WTC11 (cell line): ENCODE data around the gene TSEN2. TPM values are rescaled to one million over a fixed set of nuclear protein-coding genes. Genes with fewer than 3 reads are reported as not detected.

Source experiments
- ATAC-seq: fragments of 200-7000 bp; cut with Tn5 transposase; 2 replicates; pipeline ENCODE4 v1.10.0; 2021; ENCODE audit warnings: mild to moderate bottlenecking, moderate library complexity
- Bru-seq: library from RNA; stranded (reverse); fragments of 400-500 nt; gene quantifications from one replicate; lab custom pipeline; 2021; lab: Mats Ljungman, UMichigan
- CTCF ChIA-PET: fragments of 300-600 bp; sonication (Branson Sonifier 250); formaldehyde crosslinking; loops from one replicate; lab custom pipeline; 2021; ENCODE audit warnings: antibody characterized with exemption; lab: Charles Lee
- POLR2A ChIA-PET: fragments of 350-600 bp; sonication (Branson Sonifier 250); formaldehyde crosslinking; loops from one replicate; lab custom pipeline; 2021; ENCODE audit warnings: antibody characterized with exemption; lab: Charles Lee
- DNase-seq: peaks from one replicate; pipeline ENCODE4 v3.0.0; 2021; ENCODE audit warnings: low spot score
- H3K27ac Mint-ChIP-seq: 2 replicates; pipeline ENCODE4 v1.8.0; 2021; ENCODE audit warnings: mixed read lengths
- H3K27me3 Mint-ChIP-seq: 2 replicates; pipeline ENCODE4 v1.8.0; 2021; ENCODE audit warnings: low read depth, mild to moderate bottlenecking, moderate library complexity, mixed read lengths
- H3K36me3 Mint-ChIP-seq: 2 replicates; pipeline ENCODE4 v1.8.0; 2021; ENCODE audit warnings: mixed read lengths
- H3K4me1 Mint-ChIP-seq: 2 replicates; pipeline ENCODE4 v1.8.0; 2022; ENCODE audit warnings: mixed read lengths
- H3K4me3 Mint-ChIP-seq: 2 replicates; pipeline ENCODE4 v1.8.0; 2021; ENCODE audit warnings: mild to moderate bottlenecking, moderate library complexity, mixed read lengths
- H3K9me3 Mint-ChIP-seq: 2 replicates; pipeline ENCODE4 v1.8.0; 2021; ENCODE audit warnings: mixed read lengths
- ATF1 ChIP-seq: sonication (generic); formaldehyde crosslinking; IDR thresholded peaks from 2 replicates; pipeline ENCODE4 v1.8.1; 2023; ENCODE audit warnings: mild to moderate bottlenecking, moderate library complexity, missing genetic modification reagents
- EMX1 ChIP-seq: fragments of 250-450 bp; sonication (Bioruptor Pico); IDR thresholded peaks from 2 replicates; pipeline ENCODE4 v1.8.0; 2021; ENCODE audit warnings: mild to moderate bottlenecking
- FOXP1 ChIP-seq: sonication (generic); formaldehyde crosslinking; IDR thresholded peaks from 2 replicates; pipeline ENCODE4 v1.8.0; 2022; ENCODE audit warnings: missing genetic modification reagents, mild to moderate bottlenecking, moderate library complexity, borderline replicate concordance
- GABPB1 ChIP-seq: sonication (generic); formaldehyde crosslinking; IDR thresholded peaks from 2 replicates; pipeline ENCODE4 v1.8.1; 2023; ENCODE audit warnings: mild to moderate bottlenecking, missing genetic modification reagents
- JUN ChIP-seq: sonication (generic); formaldehyde crosslinking; IDR thresholded peaks from 2 replicates; pipeline ENCODE4 v1.8.0; 2023; ENCODE audit warnings: mild to moderate bottlenecking, missing genetic modification reagents
- MYBL2 ChIP-seq: sonication (generic); formaldehyde crosslinking; IDR thresholded peaks from 2 replicates; pipeline ENCODE4 v1.8.1; 2023; ENCODE audit warnings: mild to moderate bottlenecking, moderate library complexity, missing genetic modification reagents
- NFE2L1 ChIP-seq: sonication (generic); formaldehyde crosslinking; IDR thresholded peaks from 2 replicates; pipeline ENCODE4 v1.8.1; 2023; ENCODE audit warnings: missing genetic modification reagents
- SP1 ChIP-seq: sonication (generic); formaldehyde crosslinking; conservative IDR thresholded peaks from 2 replicates; pipeline ENCODE4 v1.8.1; 2022; ENCODE audit warnings: missing genetic modification reagents
- TCF7 ChIP-seq: sonication (generic); formaldehyde crosslinking; IDR thresholded peaks from 2 replicates; pipeline ENCODE4 v1.8.0; 2022; ENCODE audit warnings: mild to moderate bottlenecking, low read depth, missing genetic modification reagents, moderate library complexity
- TEAD4 ChIP-seq: sonication (generic); formaldehyde crosslinking; IDR thresholded peaks from 2 replicates; pipeline ENCODE4 v1.8.0; 2022; ENCODE audit warnings: mild to moderate bottlenecking, missing genetic modification reagents
- TP53 ChIP-seq: sonication (generic); formaldehyde crosslinking; IDR thresholded peaks from 2 replicates; pipeline ENCODE4 v1.8.1; 2023; ENCODE audit warnings: mild to moderate bottlenecking, missing genetic modification reagents
- ZNF138 ChIP-seq: sonication (generic); formaldehyde crosslinking; conservative IDR thresholded peaks from 2 replicates; pipeline ENCODE4 v1.8.1; 2022; ENCODE audit warnings: mild to moderate bottlenecking, moderate library complexity, missing genetic modification reagents
- ZNF219 ChIP-seq: sonication (generic); formaldehyde crosslinking; IDR thresholded peaks from 2 replicates; pipeline ENCODE4 v1.8.0; 2023; ENCODE audit warnings: missing genetic modification reagents, mild to moderate bottlenecking, borderline replicate concordance
- ZNF232 ChIP-seq: sonication (generic); formaldehyde crosslinking; IDR thresholded peaks from 2 replicates; pipeline ENCODE4 v1.8.0; 2022; ENCODE audit warnings: mild to moderate bottlenecking, missing genetic modification reagents
- ZNF396 ChIP-seq: fragments of 250-450 bp; sonication (Bioruptor Pico); IDR thresholded peaks from 2 replicates; pipeline ENCODE4 v1.8.0; 2021; ENCODE audit warnings: mild to moderate bottlenecking, moderate library complexity, borderline replicate concordance
- long read RNA-seq, 3 experiments: library from RNA in 1 of 3; library from capped mRNA in 1 of 3; library from polyadenylated mRNA in 1 of 3; unstranded in 2 of 3; stranded (forward) in 1 of 3; transcript quantifications; one replicate each; pipeline ENCODE4 v2.0.0, GENCODE V29; 2021
- total RNA-seq: library from RNA; stranded (reverse); gene quantifications from 3 replicates; pipeline ENCODE4 v1.2.3, GENCODE V29; 2021
- TF ChIP-seq, protein P1 (sequence below): sonication (generic); formaldehyde crosslinking; IDR thresholded peaks from 2 replicates; pipeline ENCODE4 v1.8.0; 2022; ENCODE audit warnings: mild to moderate bottlenecking, missing genetic modification reagents
- TF ChIP-seq, protein P2 (sequence below): sonication (generic); formaldehyde crosslinking; IDR thresholded peaks from 2 replicates; pipeline ENCODE4 v1.8.0; 2022; ENCODE audit warnings: mild to moderate bottlenecking, missing genetic modification reagents
- TF ChIP-seq, protein P3 (sequence below): fragments of 250-450 bp; sonication (Bioruptor Pico); conservative IDR thresholded peaks from 2 replicates; pipeline ENCODE4 v1.9.0; 2021; ENCODE audit warnings: mild to moderate bottlenecking
- TF ChIP-seq, protein P4 (sequence below): sonication (generic); formaldehyde crosslinking; IDR thresholded peaks from 2 replicates; pipeline ENCODE4 v1.8.0; 2023; ENCODE audit warnings: mild to moderate bottlenecking, missing genetic modification reagents
- TF ChIP-seq, protein P5 (sequence below): fragments of 250-450 bp; sonication (Bioruptor Pico); IDR thresholded peaks from 2 replicates; pipeline ENCODE4 v2.1.2; 2022; ENCODE audit warnings: mild to moderate bottlenecking, moderate library complexity
- TF ChIP-seq, protein P6 (sequence below): sonication (generic); formaldehyde crosslinking; IDR thresholded peaks from 2 replicates; pipeline ENCODE4 v1.8.0; 2022; ENCODE audit warnings: mild to moderate bottlenecking, missing genetic modification reagents
- TF ChIP-seq, protein P7 (sequence below): sonication (generic); formaldehyde crosslinking; IDR thresholded peaks from 2 replicates; pipeline ENCODE4 v1.8.1; 2022; ENCODE audit warnings: mild to moderate bottlenecking, moderate library complexity, missing genetic modification reagents

Gene TSEN2
- total RNA-seq (19.9 to 21.1 TPM (median 20.2 TPM) in 3 replicates), Bru-seq, nascent RNA (percentile 86 among the genes with signal in this experiment)
- long read RNA-seq, experiment 1, partial matches to known transcripts = 15 of 68 reads
- long read RNA-seq, experiment 1, other reads (novel, unspliced or antisense) = 46 of 68 reads
- long read RNA-seq, experiment 2, partial matches to known transcripts = 1 of 9 reads
- long read RNA-seq, experiment 2, other reads (novel, unspliced or antisense) = 6 of 9 reads
- long read RNA-seq, experiment 3, partial matches to known transcripts = 30 of 57 reads
- long read RNA-seq, experiment 3, other reads (novel, unspliced or antisense) = 23 of 57 reads

DNA sequence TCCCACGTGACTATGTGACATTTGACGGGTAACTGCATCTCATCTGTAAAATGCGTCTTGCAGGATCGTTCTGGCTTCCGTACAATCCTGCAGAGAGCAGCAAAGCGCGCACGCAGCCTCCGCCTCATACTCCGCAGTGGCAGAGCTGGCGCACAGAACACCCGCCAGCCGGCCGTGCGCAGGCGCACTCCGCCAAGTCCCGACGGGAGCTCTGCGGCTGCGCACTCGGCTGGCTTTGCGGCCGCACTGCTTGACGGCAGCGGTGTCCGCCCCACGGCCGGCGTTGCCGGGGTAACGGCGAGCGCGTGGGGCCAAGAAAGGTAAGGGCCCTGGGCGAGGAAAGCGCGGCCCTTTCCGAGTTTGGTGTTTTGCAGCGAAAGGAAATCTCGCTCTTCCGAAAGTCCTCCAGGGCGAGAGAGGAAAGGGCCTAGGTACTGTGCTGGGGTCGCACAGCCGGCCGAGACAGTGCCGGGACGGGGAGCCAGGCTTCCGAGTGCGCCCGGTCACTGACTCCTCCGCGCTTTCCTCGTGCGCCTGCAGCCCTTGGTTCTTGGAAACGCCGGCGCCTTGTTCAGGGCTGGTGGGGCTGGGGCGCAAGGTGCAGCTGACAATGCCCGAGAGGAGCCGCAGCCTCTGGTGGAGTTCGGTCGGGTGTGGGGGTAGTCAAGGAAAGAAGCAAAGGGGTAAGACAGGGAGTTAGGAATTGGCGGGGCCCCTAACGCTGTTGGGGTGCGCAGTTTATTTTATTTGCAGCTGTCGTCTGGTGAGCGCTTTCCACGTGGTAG, at the start of gene TSEN2:
Gene TSEN2 (plus strand): TSS at position 283 of the 785 bp plus-strand sequence. CDS start 5,321 bp downstream, outside the sequence.
- peaks cover 27% of the 10 kb centered on the region for H3K4me1 Mint-ChIP-seq
- peaks cover 3% of the 10 kb centered on the region; the same call in 1 of the 2 replicates for H3K36me3 Mint-ChIP-seq
- ATAC-seq (peak; percentile 83), DNase-seq (peak; percentile 93)
- H3K4me3 Mint-ChIP-seq = peak within 1 kb of the TSS; percentile 97
- peak within 1 kb of the TSS; percentile 93 for H3K27ac Mint-ChIP-seq
- H3K27me3 Mint-ChIP-seq = no peaks in the 10 kb centered on the region; the same call in 1 of the 2 replicates
- H3K9me3 Mint-ChIP-seq = no peaks in the 10 kb centered on the region
- CTCF ChIA-PET = interaction anchor here (0.5 to 2.0 kb wide), 6 partner anchors 11 to 309 kb away, joined by 3 to 18 read pairs (median 3); no protein-coding TSS in a partner anchor
- POLR2A ChIA-PET = interaction anchor here (0.6 to 1.0 kb wide), 3 partner anchors 9 to 500 kb away, joined by 3 to 4 read pairs (median 4); no protein-coding TSS in a partner anchor
- TF ChIP-seq TCF7 (CRISPR knock-in tag) (no peak), EMX1 (CRISPR knock-in tag) (no peak), TP53 (CRISPR knock-in tag) (no peak), SP1 (peak; percentile 67), ZNF232 (CRISPR knock-in tag) (peak; percentile 80), GABPB1 (CRISPR knock-in tag) (no peak), JUN (CRISPR knock-in tag) (0 out of 2 replicates have a peak, but pooled peaks have one; percentile 61), TEAD4 (CRISPR knock-in tag) (0 out of 2 replicates have a peak, but pooled peaks have one; percentile 56), NFE2L1 (CRISPR knock-in tag) (no peak), FOXP1 (peak; percentile 65; the same call in 1 of the 2 replicates), MYBL2 (0 out of 2 replicates have a peak, but pooled peaks have one; percentile 24), ZNF219 (no peak), ATF1 (CRISPR knock-in tag) (0 out of 2 replicates have a peak, but pooled peaks have one; percentile 64), ZNF396 (CRISPR knock-in tag) (no peak), ZNF138 (CRISPR knock-in tag) (no peak)
- TF ChIP-seq, protein P1, sequence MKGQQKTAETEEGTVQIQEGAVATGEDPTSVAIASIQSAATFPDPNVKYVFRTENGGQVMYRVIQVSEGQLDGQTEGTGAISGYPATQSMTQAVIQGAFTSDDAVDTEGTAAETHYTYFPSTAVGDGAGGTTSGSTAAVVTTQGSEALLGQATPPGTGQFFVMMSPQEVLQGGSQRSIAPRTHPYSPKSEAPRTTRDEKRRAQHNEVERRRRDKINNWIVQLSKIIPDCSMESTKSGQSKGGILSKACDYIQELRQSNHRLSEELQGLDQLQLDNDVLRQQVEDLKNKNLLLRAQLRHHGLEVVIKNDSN (CRISPR knock-in tag) = peak; percentile 65
- TF ChIP-seq, protein P2, sequence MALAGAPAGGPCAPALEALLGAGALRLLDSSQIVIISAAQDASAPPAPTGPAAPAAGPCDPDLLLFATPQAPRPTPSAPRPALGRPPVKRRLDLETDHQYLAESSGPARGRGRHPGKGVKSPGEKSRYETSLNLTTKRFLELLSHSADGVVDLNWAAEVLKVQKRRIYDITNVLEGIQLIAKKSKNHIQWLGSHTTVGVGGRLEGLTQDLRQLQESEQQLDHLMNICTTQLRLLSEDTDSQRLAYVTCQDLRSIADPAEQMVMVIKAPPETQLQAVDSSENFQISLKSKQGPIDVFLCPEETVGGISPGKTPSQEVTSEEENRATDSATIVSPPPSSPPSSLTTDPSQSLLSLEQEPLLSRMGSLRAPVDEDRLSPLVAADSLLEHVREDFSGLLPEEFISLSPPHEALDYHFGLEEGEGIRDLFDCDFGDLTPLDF = peak; percentile 45; the same call in 1 of the 2 replicates
- TF ChIP-seq, protein P3, sequence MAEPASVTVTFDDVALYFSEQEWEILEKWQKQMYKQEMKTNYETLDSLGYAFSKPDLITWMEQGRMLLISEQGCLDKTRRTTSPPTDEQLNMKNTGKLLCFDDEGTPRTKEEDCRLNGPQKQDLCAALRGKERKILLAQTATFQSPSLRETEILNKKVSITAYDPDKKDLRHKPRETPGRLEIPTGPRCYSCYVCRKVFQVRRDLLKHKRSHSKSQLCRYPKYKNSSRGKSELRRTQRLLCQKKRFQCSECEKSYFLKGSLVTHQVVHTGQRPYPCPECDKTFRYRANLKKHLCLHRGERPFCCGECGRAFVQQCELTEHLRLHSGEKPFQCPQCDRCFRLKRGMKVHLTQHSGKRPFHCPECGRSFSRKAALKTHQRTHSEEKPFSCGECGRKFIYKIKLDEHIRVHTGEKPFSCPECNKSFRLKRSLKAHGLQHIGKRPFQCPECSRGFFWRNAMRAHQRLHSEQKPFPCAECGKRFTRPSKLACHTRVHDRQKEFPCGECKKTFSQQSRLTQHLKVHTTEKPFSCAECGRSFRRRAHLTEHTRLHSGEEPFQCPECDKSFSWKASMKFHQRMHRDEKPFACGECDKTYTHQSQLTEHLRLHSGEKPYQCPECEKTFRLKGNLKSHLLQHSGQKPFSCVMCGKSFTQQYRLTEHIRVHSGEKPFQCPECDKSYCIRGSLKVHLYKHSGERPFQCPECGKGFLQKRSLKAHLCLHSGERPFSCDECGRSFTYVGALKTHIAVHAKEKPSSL (CRISPR knock-in tag) = no peak
- TF ChIP-seq, protein P4, sequence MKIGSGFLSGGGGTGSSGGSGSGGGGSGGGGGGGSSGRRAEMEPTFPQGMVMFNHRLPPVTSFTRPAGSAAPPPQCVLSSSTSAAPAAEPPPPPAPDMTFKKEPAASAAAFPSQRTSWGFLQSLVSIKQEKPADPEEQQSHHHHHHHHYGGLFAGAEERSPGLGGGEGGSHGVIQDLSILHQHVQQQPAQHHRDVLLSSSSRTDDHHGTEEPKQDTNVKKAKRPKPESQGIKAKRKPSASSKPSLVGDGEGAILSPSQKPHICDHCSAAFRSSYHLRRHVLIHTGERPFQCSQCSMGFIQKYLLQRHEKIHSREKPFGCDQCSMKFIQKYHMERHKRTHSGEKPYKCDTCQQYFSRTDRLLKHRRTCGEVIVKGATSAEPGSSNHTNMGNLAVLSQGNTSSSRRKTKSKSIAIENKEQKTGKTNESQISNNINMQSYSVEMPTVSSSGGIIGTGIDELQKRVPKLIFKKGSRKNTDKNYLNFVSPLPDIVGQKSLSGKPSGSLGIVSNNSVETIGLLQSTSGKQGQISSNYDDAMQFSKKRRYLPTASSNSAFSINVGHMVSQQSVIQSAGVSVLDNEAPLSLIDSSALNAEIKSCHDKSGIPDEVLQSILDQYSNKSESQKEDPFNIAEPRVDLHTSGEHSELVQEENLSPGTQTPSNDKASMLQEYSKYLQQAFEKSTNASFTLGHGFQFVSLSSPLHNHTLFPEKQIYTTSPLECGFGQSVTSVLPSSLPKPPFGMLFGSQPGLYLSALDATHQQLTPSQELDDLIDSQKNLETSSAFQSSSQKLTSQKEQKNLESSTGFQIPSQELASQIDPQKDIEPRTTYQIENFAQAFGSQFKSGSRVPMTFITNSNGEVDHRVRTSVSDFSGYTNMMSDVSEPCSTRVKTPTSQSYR (CRISPR knock-in tag) = no peak
- TF ChIP-seq, protein P5, sequence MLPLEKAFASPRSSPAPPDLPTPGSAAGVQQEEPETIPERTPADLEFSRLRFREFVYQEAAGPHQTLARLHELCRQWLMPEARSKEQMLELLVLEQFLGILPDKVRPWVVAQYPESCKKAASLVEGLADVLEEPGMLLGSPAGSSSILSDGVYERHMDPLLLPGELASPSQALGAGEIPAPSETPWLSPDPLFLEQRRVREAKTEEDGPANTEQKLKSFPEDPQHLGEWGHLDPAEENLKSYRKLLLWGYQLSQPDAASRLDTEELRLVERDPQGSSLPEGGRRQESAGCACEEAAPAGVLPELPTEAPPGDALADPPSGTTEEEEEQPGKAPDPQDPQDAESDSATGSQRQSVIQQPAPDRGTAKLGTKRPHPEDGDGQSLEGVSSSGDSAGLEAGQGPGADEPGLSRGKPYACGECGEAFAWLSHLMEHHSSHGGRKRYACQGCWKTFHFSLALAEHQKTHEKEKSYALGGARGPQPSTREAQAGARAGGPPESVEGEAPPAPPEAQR = no peak
- TF ChIP-seq, protein P6, sequence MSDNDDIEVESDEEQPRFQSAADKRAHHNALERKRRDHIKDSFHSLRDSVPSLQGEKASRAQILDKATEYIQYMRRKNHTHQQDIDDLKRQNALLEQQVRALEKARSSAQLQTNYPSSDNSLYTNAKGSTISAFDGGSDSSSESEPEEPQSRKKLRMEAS (CRISPR knock-in tag) = peak; percentile 93
- TF ChIP-seq, protein P7, sequence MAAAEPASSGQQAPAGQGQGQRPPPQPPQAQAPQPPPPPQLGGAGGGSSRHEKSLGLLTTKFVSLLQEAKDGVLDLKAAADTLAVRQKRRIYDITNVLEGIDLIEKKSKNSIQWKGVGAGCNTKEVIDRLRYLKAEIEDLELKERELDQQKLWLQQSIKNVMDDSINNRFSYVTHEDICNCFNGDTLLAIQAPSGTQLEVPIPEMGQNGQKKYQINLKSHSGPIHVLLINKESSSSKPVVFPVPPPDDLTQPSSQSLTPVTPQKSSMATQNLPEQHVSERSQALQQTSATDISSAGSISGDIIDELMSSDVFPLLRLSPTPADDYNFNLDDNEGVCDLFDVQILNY (CRISPR knock-in tag) = 0 out of 2 replicates have a peak, but pooled peaks have one; percentile 29
